ENCODE results near the gene ZC3H12A.

Gene ZC3H12A

GRCh38 chr1:37479255-37480124 is 5.1 kb downstream of the ZC3H12A start:
- peak; percentile 91 for DNase-seq

DNA sequence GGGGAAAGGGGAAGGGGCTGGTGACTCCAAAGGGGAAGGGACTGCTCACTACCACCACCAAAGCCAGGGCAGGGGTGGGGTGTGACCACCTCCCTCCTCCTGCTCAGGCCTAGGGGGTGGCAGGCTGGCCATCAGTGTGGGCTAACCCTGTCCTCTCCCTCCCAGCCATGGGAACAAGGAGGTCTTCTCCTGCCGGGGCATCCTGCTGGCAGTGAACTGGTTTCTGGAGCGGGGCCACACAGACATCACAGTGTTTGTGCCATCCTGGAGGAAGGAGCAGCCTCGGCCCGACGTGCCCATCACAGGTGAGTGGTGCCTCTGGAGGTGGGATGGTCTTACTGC is 5.7 kb downstream of the ZC3H12A start:
- no peak for DNase-seq

- DNase-seq: no peak
Observed at GRCh38 chr1:37480581-37481288, 6.4 kb downstream of the ZC3H12A start.

DNA sequence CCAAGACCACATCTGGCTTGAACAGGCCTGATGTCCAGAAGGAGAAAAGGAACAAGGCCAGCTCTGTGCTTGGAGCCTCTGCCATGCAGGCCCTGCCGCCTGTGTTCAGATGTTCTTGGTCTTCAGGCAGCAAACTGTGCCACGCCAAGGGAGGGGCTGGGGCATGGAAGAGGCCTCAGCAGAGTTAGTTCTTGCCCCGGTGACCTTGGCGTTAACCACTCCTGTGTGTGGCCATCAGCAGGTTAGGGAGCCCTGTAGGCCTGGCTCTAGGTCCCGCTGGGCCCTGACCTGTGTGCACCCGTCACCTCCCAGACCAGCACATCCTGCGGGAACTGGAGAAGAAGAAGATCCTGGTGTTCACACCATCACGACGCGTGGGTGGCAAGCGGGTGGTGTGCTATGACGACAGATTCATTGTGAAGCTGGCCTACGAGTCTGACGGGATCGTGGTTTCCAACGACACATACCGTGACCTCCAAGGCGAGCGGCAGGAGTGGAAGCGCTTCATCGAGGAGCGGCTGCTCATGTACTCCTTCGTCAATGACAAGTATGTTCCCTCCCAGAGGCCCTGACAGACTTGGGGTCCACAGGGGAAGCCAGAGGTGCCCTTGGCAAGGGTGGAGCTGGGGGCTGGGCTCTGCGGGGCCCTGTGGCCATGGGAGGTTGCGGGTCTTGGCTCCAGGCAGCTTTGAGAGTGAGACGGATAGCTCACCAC is 7.1 kb downstream of the ZC3H12A start:
- no peak for DNase-seq

- no peak for DNase-seq
Observed at GRCh38 chr1:37482004-37482785, 7.8 kb downstream of the ZC3H12A start.

GRCh38 chr1:37482796-37483744 is 8.7 kb downstream of the ZC3H12A start:
- DNase-seq: no peak

GRCh38 chr1:37483785-37484184 is 9.4 kb downstream of the ZC3H12A start:
- DNase-seq: peak; percentile 12

- peak; percentile 22 for DNase-seq
Observed at GRCh38 chr1:37484325-37485051, 10.1 kb downstream of the ZC3H12A start.

- DNase-seq: peak; percentile 22
Observed at GRCh38 chr1:37485902-37486679, 11.7 kb downstream of the ZC3H12A start.

DNA sequence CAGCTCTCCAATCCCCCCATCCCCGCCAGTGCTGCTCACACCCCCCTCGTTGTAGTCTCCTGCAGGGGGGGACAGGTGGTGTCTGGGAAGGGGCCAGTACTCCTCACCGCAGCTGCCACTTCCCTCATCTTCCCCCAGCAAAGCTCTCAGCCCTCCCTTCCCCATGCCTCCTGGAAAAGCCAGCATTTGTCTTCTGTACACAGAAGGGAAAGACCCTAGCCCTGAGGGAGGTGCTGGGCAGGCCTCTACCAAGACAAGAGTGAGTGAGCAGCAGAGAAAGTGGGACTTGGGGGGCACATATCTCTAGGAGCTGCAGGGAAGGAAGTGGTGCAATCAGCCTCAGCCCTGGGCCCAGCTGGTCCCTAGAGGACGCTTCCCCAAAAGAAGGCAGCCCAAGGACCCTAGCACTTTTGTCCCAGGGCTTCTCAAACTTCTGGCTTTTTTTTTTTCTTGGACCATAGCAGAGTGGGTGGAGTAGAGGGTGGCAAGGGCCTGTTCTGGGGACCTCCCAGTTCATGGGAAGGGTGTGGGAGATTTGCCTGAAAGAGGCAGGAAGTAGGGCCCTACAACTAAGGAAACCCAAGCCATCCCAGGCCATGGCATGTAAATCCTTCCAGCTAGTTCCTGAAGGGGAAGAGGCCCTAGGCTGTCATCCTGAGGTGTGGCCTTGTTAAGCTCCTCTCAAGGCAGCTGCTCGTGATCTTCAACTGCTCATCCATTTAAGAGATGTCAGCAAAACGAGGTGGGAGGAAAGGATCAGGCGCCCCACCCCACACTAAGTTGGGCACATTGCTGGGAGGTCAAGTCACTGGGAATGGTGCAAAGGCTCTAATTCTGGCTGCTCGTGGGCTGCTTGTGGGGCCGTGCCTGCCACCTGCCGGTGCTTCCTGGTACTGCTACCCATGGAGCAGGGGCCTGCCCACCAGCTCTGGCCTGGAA is 12.6 kb downstream of the ZC3H12A start:
- DNase-seq: peak; percentile 82

- no peak for DNase-seq
Observed at GRCh38 chr1:37487619-37487984, 13.2 kb downstream of the ZC3H12A start.

GRCh38 chr1:37493336-37494098 is 19.1 kb downstream of the ZC3H12A start:
- no peak for DNase-seq

GRCh38 chr1:37495875-37496274 is 21.5 kb downstream of the ZC3H12A start:
- DNase-seq: no peak

GRCh38 chr1:37497832-37498231 is 23.5 kb downstream of the ZC3H12A start:
- no peak for DNase-seq

DNA sequence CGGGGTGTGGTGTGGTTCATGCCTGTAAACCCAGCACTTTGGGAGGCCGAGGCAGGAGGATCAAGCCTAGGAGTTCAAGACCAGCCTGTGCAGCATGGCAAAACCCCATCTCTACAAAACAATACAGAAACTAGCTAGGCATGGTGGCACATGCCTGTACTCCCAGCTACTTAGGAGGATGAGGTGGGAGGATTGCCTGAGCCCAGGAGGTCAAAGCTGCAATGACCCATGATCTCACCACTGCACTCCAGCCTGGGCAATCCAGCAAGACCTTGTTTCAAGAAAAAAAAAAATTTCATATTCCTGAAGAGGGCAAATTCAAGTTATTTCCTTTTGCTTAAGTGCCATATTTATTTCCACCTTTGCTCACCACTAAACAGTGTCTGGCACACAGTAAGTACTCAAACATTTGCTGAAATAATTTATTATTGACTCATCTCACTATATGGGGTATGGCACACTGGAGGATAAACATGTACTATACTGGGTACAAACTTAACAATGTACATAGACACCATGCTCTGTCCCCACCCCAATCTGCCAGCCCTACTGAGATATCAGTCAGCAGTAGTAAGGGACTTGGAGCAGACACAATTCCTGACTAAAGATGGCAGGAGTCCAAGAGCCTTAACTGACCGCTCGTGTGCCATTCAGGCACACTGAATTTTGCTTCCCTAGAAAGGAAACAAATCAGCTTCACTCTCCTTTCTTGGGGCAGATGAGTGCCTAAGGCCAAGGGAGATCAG is 24.7 kb downstream of the ZC3H12A start:
- no peak for DNase-seq

DNA sequence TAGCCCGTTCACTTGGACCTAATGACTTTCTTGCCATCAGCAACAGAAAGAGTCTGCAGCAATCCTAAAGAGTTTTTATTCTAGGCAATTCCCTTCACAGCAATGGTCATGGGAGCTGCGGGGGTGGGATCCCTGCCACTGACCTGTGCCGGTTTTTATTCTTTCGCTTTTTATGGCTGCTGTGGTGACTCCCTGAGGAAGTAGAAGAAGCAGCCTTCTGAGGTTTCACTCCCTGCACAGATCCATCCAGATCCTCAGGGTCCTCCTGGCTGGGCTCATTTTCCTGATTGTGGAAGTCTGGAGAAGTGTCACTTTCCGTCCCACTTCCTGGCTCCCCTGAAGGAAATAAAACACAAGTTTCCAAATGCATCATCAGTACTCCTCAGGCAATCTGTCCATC is 27.3 kb downstream of the ZC3H12A start:
- DNase-seq: no peak

GRCh38 chr1:37502104-37502503 is 27.7 kb downstream of the ZC3H12A start:
- no peak for DNase-seq
